GM19452 (cell line): Measurements from ENCODE around the gene MYO1F.
"Not testable (repeated sequence)": the region's sequence is repeated elsewhere in the genome, so short reads cannot be mapped to it uniquely, and the experiment has no call there.

Experiments
- ATAC-seq: cut with Tn5 transposase; IDR thresholded peaks from one replicate; pipeline ENCODE4 v1.9.1; 2021; ENCODE audit not compliant: unreplicated experiment

MYO1F gene

DNA sequence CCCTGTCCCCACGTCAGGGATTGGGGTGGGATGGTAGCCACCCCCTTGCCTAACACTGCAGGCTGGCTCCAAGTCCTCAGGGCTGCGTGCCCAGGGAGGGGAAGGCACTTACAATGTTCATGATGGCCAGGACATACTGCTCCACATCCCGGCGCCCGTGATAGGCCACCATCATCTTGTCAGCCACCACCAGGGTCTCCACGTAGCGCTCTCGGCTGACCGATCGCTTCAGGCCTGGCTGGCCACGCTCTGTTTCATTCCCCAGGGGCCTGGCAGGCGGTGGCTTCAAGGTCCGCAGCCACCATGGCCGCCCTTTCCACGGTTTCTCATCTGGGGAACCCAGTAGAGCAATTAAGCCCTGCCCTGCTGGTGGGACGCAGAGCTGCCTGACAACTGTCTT is 23.6 kb upstream of the MYO1F start:
- ATAC-seq, result no peak

DNA sequence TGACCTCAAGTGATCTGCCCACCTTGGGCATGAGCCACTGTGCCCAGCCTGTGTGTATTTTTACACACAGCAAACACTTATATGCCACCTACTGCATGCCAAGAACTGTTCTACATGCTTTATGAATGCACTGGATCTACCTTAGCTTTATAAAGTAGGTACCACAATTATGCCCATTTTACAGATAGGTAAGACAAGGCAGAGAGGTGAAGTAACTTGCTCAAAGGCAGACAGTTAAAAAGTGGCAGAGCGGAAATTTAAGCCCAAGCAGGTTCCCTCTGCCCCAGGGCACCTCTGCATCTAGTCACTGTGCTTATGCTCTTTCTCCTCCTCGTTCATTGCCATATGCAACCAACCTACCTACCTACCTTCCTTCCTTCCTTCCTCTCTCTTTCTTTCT is 22.8 kb upstream of the MYO1F start:
- no peak for ATAC-seq

DNA sequence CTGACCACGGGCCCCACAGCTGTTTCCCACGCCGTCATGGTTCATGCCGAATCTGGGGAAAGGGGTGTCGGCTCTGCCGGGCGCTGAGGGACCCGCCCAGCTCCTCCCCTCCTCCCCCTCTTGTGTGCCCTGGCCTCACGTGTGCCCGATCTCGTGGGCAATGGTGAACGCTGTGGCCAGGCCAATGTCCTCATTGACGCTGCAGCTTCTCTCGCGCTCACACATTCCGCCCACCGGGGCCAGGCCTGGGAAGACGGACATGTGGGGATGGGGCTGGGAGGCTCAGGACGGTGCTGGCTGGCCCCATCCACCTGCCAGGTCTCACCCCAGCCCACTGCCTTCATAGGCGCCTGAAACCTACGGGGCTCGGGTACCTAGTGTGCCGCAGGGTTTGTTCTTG is 18.9 kb upstream of the MYO1F start:
- no peak for ATAC-seq

DNA sequence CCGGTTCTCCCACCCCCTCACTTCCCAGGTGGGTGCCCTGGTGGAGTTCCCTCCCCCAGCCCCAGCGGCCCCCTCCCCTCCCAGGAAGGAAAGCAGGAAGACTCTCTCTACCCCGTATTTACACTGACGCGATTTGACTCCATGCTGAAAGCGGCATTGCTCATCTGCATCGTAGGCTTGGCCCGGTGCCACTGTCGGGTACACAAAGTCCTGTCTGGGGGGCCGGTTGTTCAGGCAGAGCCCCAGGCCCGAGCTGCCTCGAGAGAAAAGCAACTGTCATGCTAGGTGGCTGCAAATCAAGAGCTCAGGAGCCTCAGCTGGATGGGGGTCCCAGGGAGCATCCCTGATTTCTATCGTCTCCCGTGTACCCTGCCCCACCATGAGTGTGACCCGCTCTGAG is 18.4 kb upstream of the MYO1F start:
- ATAC-seq, result no peak

DNA sequence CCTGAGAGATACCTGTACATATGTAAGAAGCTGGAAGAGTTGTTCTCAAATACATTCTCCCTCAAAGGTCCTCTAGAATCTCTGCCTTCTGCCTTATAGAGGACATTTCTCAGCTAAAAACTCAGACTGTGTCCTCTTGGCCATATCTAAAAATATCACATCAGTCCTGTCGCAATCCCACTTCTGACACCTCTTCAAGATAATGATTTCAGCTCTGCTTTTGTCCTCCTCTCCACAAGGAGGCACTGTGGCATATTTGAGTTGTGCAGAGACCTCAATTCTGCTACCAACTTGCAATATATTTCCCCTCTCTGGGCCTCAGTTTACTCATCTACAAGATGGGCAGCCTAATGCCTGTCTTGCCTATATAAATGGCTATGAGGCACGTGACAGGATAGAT is 16.7 kb upstream of the MYO1F start:
- no peak for ATAC-seq

DNA sequence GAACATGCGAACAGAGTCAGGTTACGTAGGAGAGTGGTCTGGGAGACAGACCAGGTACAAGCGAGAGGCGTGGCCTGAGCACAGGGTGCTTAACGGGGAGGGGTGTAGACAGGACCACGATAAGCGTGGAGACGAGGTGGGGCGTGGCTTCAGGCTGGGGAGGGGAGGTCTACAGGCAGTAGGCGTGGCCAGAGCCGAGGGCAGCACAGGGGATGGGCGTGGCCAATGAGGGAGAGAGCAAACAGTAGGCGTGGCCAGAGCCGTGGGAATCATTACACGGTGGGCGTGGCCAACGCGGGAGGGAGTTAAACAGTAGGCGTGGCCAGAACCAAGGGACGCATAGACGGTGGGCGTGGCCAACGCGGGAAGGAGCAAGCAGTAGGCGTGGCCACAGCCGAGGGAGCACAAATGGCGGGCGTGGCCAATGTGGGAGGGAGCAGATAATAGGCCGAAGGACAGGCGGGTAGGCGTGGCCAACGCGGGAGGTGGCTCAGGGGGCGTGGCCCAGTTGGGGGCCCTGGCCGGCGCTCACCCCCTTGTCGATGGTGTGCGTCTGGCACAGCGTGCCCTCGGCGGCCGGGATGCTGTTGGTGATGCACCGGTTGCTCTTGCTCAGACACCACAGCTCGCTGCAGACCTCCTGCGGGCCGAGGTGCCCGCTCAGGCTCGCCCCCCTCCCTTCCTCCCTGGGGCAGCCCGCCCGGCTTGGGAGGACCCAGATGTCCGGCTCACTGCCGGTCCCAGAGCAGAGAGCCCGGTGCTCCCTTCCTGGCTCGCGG is 15.2 kb upstream of the MYO1F start:
- no peak for ATAC-seq

DNA sequence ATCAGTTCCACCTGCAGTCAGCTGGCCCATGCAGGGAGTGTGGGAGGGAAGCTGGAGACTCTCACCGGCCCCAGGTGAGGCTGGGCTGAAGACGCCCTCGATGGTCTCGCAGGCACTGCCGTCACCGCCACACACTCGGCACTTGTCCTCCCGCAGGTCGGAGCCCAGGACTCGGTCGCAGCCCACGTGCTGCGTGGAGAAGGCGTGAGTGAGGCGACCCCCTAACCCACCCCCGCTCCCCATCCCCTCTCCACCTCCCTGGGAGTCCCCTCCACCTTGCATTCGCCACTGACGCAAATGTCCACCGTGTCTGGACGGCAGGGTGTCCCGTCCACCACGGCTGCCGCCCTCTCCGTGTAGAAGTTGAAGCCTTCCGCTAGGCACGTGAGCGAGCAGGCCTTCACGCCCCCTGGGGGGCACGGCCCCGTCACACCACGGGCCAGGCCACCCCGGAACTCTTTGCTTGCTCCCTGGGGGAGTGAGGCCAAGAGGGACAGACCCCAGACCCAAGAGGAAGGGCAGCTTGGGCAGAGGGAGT is 12.0 kb upstream of the MYO1F start:
- no peak for ATAC-seq

DNA sequence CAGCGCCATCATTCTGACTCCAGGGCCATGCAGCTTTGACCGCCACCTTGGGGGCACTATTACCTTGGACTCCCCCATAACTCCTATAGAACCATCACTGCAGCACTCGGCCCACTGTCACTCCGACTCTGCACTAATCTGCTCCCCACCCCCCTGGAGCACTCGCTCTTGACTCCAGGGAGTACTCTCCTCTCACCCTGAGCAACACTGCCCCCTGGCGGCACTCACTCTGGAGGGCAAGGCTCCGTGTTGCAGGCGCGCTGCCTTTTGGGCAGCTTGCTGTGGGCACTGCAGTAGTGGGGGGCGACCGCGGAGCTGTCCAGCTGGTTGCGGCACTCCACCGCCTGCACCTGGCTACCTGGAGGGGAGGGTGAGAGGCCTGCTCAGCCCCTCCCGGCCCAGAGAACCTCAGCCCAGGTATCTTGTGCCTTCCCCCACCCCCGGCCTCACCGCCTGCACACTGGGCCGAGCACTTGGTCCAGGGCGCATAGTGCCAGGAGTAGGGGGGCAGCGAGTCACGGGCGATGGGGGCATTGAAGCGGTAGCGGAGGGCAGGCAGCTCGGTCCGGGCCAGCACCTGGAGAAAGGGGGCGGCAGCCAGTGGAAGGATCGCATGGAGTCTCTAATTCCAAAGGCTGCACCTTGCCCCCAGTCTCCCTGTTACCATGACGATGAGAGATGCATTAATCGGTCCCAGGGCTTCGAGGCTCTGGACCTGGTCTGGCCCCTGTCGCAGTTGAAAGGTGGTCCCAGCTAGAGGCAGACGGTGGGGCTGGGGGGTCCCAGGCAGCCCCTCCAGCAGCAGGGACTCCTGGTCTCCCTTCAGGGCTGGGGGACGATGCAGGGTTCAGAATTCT is 8.9 kb upstream of the MYO1F start:
- no peak for ATAC-seq

DNA sequence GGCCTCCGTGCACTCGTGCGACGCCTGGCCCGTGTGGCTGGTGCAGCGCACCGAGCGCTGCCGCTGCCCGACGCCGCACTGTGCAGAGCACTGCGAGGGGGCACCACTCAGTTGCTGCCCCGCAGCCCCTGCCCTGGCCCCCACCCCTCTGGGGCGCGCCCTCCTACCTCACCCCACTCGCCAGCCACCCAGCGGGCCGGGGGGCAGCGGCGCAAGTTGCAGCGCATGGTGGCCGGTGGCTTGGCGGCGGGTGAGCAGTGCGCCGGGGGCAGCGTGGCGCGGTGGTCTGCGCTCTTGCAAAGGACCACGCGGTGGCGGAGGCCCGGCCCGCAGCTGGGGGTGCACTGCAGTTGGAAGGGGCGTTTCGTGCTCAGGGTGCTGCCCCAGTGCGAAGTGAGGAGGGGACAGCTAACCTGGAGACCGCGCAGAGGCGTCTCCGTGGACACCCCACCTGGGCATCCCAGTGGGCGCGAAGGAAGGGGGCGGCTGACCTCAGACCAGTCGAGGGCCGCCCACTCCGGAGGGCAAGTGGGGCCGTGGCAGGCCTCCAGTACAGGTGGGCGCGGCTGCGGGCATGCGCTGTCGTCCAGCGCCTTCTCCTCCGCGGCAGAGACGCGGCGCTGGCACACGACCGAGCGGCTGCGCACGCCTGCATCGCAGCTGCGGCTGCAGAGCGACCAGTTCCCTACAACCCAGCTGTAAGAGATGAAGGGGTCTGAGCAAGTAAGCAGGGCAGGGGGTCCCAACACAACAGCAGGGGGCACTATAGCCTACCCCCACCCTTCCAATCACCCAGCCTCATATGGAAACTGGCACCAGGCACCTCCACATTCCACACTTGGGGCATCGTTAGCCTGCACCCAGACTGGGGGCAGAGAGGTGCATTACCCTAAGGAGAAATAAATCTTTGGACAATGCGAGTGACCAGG is 8.0 kb upstream of the MYO1F start:
- no peak for ATAC-seq

DNA sequence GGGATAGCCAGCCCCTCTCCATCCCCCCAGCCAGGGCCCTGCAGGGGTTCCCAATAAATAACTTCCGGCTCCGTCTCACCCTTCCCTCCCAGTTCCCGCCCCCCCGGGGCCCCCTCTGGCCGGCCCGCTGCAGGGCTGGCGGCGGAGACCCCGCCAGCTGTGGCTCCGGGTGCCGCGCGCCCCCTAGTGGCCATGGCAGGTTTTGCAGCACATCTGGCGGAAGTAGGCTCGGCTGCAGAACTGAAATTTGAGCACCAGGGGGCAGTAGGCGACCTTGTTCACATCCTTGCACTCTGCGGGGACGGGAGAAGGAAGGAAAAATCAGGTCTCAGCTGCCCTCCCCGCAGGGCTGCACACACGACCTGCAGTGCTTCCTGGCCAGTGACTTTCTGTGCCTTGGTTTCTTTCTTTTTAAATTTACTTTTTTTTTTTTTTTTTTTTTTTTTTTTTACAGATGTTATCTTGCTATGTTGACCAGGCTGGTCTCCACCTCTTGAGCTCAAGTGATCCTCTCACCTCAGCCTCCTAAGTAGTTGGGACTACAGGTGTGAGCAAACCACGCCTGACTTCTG is 3.6 kb upstream of the MYO1F start:
- no peak for ATAC-seq

DNA sequence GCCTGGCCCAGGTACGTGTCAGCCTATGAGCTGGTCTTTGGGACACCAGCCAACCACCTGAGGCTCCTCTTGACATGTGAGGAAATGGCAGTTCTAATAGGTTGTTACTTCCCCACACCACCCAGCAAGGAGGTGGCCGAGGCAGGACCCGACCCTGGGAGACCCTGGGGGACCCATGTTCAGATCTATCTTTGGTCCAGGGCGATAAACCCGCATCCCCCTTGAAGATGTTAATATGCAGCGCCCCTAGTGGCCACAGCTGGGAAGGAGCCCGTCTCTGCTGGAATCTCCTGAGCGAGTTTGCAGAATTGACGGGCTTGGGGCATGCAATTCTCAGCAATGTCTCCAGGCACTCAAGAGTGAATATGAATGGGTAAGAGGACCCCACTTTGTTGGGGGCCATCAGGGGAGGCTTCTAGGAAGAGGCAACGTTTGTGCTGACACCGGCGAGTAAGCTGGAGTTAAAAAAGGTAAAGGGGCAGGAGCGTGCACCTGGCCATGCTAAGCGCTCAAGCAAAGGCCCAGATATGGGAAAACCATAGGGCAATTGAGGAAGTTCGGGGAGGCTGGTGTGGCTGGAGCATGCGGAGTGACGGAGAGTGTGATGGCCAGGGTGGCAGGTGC is 1.5 kb upstream of the MYO1F start:
- ATAC-seq, result no peak

DNA sequence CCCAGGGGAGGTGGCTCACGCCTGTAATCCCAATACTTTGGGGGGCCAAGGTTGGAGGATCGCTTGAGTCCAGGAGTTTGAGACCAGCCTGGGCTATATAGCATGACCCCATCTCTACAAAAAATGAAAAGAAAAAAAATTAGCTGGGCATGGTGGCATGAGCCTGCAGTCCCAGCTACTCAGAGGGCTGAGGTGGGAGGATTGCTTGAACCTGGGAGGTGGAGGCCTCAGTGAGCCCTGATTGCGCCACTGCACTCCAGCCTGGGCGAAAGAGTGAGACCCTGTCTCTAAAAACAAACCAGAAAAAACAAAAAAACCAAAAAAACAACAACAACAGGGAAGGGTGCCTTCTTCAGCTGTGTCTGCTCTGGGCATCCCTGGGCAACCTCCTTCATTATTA is 499 bp upstream of the MYO1F start:
- no peak for ATAC-seq

DNA sequence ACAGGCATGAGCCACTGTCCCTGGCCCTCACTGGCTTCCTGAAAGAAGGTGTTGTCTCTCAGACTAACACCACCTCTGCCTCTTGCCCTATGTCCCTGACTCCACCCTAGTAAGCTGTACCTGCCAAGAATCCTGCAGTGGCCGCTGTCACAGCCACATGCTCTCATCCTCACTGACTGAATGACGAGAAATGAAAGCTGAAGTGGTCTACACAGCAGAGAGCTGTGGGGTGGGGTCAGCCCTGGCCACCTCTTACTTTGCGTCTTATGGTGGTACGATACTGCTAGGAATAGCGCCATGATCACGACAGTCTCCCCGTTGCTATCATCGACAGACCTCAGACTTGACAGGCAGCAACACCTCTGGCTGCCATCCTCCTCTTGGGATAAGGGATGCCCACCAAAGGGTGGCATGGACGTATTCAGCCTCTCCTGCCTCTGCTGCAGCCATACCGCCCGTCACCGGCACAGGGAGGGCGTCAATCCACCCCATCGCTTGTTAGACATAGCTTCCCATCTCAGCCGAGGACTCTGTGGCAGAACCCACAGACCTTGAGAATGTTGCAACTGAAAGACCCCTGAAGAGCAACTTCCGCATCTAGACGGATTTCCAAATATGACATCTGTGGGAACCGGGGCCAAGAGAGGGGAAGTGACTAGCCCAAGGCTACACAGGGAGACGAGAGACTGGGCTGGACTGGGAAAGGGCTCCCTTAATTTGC is 809 bp downstream of the MYO1F start:
- ATAC-seq, result no peak

DNA sequence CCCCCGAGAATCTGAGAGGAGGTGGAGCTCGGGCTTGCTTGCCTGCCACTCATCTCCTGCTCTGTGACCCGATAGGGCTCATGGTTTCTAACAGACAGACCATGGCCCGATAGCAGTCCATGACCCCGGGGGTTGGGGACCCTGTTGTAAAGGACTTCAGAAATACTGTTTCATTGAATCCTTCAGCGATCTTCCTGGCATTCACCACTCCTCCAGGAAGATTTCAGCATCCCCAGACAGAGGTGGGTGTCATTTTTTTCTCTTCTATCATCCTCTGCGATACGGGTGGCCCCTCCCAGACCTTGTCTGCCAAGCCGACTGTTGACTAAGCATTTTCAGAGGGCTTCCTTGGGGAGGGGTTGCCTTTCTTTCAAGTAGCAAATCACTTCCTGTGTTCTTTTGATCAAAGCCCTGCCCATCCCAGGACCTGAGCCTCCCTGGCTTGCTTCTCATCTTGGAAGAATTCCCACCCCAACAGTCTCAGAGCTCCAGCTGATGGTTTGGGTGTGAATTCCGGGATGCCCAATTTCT is 1.7 kb downstream of the MYO1F start:
- no peak for ATAC-seq

DNA sequence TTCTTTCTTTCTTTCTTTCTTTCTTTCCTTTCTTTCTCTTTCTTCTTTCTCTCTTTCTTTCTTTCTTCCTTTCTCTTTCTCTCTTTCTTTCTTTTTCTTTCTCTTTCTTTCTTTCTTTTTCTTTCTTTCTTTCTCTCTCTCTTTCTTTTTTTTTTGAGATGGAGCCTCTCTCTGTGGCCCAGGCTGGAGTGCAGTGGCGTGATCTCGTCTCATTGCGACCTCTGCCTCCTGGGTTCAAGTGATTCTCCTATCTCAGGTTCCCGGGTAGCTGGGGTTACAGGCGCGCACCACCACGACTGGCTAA is 2.7 kb downstream of the MYO1F start:
- ATAC-seq, result not testable (repeated sequence)

DNA sequence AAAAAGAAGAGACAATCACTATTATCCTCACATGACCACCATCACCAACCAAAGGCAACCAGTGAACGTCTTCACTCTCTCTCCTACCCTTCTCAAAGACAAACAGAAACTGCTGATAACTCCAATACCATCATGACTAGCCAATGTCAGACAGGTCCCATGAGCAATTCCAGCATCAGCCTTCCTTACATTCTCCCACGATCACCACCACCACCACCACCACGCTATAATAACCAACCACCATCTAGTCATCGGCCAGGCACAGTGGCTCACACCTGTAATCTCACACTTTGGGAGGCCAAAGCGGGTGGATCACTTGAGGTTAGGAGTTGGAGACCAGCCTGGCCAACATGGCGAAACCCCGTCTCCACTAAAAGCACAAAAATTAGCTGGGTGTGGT is 3.9 kb downstream of the MYO1F start:
- ATAC-seq, result no peak

DNA sequence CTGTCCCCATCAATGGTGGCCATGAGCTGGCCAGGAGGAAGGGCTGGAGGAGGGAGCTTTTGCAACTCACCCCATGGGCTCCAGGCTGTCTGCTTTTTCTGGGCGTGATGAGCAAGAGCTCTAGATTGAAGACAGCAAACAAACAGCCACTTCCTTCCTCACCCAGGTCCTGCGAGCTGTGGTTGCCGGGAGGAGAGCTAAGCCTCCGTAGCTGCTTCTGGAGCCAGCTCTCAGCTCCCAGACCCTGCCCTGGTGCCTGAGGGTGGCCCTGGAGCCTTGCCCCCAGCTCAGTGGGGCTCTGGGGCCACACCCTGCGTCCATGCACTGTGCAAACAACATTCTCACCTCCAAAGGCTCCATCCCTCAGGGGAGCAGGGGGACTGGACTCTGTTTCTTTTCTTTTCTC is 6.2 kb downstream of the MYO1F start:
- no peak for ATAC-seq

DNA sequence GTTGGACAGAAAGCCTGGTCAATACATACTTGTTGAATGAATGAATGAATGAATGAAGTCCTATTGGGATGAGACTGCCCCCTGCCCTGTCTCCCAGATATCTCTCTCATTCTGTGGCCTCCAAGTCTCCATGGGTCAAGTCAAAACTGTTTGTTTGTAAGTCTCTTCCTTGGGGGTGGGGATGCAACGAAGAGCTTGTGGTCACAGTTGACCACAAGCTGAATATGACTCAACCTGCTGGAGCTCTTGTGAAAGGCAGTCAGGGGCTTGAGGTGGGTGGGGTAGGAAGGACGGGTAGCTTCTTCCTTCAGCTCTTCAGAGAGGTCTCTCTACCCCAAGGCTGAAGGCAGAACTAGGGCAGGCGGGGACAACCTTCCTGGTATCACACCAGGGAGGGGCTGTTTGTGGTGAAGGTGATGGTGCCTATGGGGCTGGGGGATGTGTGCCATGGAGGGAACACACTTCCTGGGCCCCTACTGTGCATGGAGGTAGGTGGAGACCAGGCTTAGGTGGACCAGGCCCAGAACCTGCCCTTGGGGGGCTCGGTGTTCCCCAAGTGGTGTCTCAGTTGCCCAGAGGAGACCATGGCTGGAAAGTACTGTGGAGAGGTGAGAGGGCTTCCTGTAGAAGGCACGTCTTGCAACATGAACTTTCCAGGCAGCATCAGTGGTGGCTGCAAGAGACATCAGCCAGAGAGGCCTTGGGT is 8.0 kb downstream of the MYO1F start:
- peak; percentile 78 for ATAC-seq
